SK-N-SH (cell line): Measurements from ENCODE around the gene MYORG. TPM values are rescaled to one million over a fixed set of nuclear protein-coding genes. Genes with fewer than 3 reads are reported as not detected.
A peak's percentile ranks its signal among the peaks of the same experiment; 100 is the strongest.

ENCODE experiments used
- FOXJ3 ChIP-seq: sonication (generic); formaldehyde crosslinking; IDR thresholded peaks from 2 replicates; pipeline ENCODE4 v1.5.1; 2020; ENCODE audit warnings: mild to moderate bottlenecking, missing genetic modification reagents
- GATA2 ChIP-seq: sonication (generic); formaldehyde crosslinking; IDR thresholded peaks from 2 replicates; pipeline ENCODE4 v1.5.0; 2020; ENCODE audit warnings: mild to moderate bottlenecking, missing genetic modification reagents
- MEF2A ChIP-seq: IDR thresholded peaks from 2 replicates; pipeline ENCODE4 v1.4.0; 2012; ENCODE audit warnings: low read depth, borderline replicate concordance
- NFIC ChIP-seq: IDR thresholded peaks from 2 replicates; pipeline ENCODE4 v1.4.0; 2012; ENCODE audit warnings: borderline replicate concordance
- NRF1 ChIP-seq: IDR thresholded peaks from 2 replicates; pipeline ENCODE4 v1.6.1; 2012; ENCODE audit warnings: low read depth, mild to moderate bottlenecking, low read length
- POLR2AphosphoS5 ChIP-seq: IDR thresholded peaks from 2 replicates; pipeline ENCODE4 v1.6.1; 2012; ENCODE audit warnings: low read depth, low read length
- RAD21 ChIP-seq: IDR thresholded peaks from 2 replicates; pipeline ENCODE4 v1.6.1; 2012; ENCODE audit warnings: mild to moderate bottlenecking, low read length
- RCOR1 ChIP-seq: fragments of 150-350 bp; IDR thresholded peaks from 2 replicates; pipeline ENCODE4 v1.6.1; 2017; ENCODE audit warnings: antibody characterized with exemption, low read length
- RFX5 ChIP-seq: IDR thresholded peaks from 2 replicates; pipeline ENCODE4 v1.6.1; 2012; ENCODE audit warnings: mild to moderate bottlenecking, improper control_type of control experiment, low read length
- RXRA ChIP-seq: IDR thresholded peaks from 2 replicates; pipeline ENCODE4 v1.4.0; 2012; ENCODE audit warnings: low read depth, mild to moderate bottlenecking, borderline replicate concordance
- TEAD4 ChIP-seq: IDR thresholded peaks from 2 replicates; pipeline ENCODE4 v1.4.0; 2012; ENCODE audit warnings: mild to moderate bottlenecking, borderline replicate concordance; ENCODE audit not compliant: insufficient read depth
- YY1 ChIP-seq: IDR thresholded peaks from 2 replicates; pipeline ENCODE4 v1.4.0; 2012; ENCODE audit warnings: low read depth, mild to moderate bottlenecking
- polyA plus RNA-seq, 3 experiments: library from polyadenylated mRNA; depleted of rRNA; stranded (reverse); fragments of >200 nt; gene quantifications; 2 replicates each; pipeline ENCODE4 v1.2.3, GENCODE V29; 2012
- TF ChIP-seq, protein P1 (sequence below): IDR thresholded peaks from 2 replicates; pipeline ENCODE4; 2012
- TF ChIP-seq, protein P2 (sequence below): fragments of 150-350 bp; IDR thresholded peaks from 2 replicates; pipeline ENCODE4 v1.6.1; 2017; ENCODE audit warnings: antibody characterized with exemption, low read length, low read depth, borderline replicate concordance
- TF ChIP-seq, protein P3 (sequence below): IDR thresholded peaks from 2 replicates; pipeline ENCODE4 v1.4.0; 2012; ENCODE audit warnings: low read depth
- TF ChIP-seq, protein P4 (sequence below): IDR thresholded peaks from 2 replicates; pipeline ENCODE4 v1.6.1; 2012; ENCODE audit warnings: mild to moderate bottlenecking, low read depth, low read length, moderate library complexity

The MYORG gene
- polyA plus RNA-seq, 1 of the 3 experiments (the other 2 are of a cell fraction) = 1.1 TPM

DNA sequence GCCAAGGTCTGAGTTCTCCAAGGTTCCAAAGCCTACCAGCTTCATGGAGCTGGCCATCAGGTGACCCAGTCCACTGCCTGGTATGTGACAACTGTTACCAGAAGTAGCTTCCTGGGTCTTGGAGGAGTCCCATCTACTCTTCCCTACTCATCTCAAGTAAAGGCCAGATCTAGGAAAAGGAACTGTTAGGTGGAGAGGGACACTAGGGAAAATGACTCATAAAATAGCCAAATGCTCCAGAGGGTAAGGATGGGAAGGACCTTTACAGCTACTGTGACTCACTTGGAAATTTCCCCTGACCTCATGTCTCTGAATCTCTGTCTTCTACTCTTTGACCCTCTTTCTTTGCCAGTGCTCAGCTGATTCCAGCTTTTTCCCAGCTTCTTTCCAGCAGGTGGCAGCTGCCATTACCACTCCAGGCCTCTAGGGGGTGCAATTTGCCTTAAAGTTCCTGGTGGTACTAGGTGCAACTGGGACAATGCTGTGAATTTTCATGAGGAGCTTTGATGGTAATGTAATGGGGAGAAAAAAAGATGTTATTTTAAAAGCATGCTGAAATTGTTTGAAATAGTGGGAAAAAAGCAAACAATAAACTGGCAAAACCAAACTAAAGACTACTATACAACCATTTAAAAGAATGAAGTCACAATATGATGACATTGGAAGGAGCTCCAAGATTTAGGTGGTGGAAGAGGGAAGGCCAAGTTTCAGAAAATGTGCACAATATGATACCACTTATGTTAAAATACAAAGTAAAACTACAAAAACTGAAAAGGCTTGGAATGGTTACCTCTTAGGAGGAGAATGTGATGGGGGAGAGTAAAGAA is 27.1 kb upstream of the MYORG start (continued):
- TF ChIP-seq GATA2 (CRISPR knock-in tag) = no peak
- no peak for TF ChIP-seq POLR2AphosphoS5
- TF ChIP-seq NRF1 = no peak
- TF ChIP-seq RCOR1 = no peak
- TF ChIP-seq, protein P1, sequence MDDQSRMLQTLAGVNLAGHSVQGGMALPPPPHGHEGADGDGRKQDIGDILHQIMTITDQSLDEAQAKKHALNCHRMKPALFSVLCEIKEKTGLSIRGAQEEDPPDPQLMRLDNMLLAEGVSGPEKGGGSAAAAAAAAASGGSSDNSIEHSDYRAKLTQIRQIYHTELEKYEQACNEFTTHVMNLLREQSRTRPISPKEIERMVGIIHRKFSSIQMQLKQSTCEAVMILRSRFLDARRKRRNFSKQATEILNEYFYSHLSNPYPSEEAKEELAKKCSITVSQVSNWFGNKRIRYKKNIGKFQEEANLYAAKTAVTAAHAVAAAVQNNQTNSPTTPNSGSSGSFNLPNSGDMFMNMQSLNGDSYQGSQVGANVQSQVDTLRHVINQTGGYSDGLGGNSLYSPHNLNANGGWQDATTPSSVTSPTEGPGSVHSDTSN = no peak
- TF ChIP-seq RXRA = no peak
- no peak for TF ChIP-seq NFIC
- TF ChIP-seq, protein P2, sequence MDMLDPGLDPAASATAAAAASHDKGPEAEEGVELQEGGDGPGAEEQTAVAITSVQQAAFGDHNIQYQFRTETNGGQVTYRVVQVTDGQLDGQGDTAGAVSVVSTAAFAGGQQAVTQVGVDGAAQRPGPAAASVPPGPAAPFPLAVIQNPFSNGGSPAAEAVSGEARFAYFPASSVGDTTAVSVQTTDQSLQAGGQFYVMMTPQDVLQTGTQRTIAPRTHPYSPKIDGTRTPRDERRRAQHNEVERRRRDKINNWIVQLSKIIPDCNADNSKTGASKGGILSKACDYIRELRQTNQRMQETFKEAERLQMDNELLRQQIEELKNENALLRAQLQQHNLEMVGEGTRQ = no peak
- TF ChIP-seq TEAD4 = no peak
- TF ChIP-seq RFX5 = no peak
- TF ChIP-seq MEF2A = no peak
- TF ChIP-seq RAD21 = peak; percentile 99
- TF ChIP-seq YY1 = no peak
- no peak for TF ChIP-seq FOXJ3 (CRISPR knock-in tag)
- TF ChIP-seq, protein P3, sequence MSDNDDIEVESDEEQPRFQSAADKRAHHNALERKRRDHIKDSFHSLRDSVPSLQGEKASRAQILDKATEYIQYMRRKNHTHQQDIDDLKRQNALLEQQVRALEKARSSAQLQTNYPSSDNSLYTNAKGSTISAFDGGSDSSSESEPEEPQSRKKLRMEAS = no peak
- TF ChIP-seq, protein P4, sequence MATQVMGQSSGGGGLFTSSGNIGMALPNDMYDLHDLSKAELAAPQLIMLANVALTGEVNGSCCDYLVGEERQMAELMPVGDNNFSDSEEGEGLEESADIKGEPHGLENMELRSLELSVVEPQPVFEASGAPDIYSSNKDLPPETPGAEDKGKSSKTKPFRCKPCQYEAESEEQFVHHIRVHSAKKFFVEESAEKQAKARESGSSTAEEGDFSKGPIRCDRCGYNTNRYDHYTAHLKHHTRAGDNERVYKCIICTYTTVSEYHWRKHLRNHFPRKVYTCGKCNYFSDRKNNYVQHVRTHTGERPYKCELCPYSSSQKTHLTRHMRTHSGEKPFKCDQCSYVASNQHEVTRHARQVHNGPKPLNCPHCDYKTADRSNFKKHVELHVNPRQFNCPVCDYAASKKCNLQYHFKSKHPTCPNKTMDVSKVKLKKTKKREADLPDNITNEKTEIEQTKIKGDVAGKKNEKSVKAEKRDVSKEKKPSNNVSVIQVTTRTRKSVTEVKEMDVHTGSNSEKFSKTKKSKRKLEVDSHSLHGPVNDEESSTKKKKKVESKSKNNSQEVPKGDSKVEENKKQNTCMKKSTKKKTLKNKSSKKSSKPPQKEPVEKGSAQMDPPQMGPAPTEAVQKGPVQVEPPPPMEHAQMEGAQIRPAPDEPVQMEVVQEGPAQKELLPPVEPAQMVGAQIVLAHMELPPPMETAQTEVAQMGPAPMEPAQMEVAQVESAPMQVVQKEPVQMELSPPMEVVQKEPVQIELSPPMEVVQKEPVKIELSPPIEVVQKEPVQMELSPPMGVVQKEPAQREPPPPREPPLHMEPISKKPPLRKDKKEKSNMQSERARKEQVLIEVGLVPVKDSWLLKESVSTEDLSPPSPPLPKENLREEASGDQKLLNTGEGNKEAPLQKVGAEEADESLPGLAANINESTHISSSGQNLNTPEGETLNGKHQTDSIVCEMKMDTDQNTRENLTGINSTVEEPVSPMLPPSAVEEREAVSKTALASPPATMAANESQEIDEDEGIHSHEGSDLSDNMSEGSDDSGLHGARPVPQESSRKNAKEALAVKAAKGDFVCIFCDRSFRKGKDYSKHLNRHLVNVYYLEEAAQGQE = no peak
- TF ChIP-seq, all 33 proteins: peak for 5
